ENCODE measurements around the gene SMPDL3A.

DNA sequence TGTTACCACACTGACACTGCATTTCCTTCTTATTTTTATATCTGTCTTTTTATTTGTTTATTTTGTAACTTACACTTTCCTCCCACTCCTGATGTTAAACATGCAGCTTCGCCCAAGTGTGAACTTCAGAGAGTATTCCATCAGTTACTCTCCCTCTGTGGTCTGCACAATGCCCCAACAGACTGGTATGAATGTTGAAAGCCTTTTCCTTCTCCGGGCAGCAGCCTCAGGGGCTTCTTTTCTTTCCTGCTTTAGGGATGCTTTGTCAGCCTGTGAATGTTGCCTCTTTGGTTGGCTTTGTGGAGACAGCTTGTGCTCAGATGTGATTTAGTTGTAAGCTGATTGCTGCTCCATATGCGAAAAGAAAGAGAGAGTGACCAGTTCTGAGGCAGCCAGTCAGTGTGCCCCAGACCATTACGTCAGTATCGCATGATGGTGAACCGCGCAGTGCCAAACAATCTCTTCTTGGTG is 44.0 kb downstream of the SMPDL3A start:
- TF ChIP-seq, protein P1, sequence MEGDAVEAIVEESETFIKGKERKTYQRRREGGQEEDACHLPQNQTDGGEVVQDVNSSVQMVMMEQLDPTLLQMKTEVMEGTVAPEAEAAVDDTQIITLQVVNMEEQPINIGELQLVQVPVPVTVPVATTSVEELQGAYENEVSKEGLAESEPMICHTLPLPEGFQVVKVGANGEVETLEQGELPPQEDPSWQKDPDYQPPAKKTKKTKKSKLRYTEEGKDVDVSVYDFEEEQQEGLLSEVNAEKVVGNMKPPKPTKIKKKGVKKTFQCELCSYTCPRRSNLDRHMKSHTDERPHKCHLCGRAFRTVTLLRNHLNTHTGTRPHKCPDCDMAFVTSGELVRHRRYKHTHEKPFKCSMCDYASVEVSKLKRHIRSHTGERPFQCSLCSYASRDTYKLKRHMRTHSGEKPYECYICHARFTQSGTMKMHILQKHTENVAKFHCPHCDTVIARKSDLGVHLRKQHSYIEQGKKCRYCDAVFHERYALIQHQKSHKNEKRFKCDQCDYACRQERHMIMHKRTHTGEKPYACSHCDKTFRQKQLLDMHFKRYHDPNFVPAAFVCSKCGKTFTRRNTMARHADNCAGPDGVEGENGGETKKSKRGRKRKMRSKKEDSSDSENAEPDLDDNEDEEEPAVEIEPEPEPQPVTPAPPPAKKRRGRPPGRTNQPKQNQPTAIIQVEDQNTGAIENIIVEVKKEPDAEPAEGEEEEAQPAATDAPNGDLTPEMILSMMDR (conservative IDR thresholded peaks at IDR 0.05) = no peak
- TF ChIP-seq EZH2 (IDR thresholded peaks at IDR 0.05; ENCODE audit: low read depth) = no peak

Measured in PC-9 (cell line).